GM23248 (cell line): ENCODE data around the gene GLYATL2.

Experiments used
- EZH2 ChIP-seq: fragments of 200-600 bp; sonication (generic); IDR thresholded peaks from 2 replicates; pipeline ENCODE4 v1.6.1; 2018; ENCODE audit warnings: antibody characterized with exemption, mild to moderate bottlenecking; ENCODE audit not compliant: insufficient read depth, poor library complexity, severe bottlenecking
- EZH2phosphoT487 ChIP-seq: fragments of 200-600 bp; sonication (generic); IDR thresholded peaks from 2 replicates; pipeline ENCODE4 v1.6.1; 2018; ENCODE audit warnings: antibody characterized with exemption, moderate library complexity, mild to moderate bottlenecking, low read depth; ENCODE audit not compliant: insufficient read depth

DNA sequence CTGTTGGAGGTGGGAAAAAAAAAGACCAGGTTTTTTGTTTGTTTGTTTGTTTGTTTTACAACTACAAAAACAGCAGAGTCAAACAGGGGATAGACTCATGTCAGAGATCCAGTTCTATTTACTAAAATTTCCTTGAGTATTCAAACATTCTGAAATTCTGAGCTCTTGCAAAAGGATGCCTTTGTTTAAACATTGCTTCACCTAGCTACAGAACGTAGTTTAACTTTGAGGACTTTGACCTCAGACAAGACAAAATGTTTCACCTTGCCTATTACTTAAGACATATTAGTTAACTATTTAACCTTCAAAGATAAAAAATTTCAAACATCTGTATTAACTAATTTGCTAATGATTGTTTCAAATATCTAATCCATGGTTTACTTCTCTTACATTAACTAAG is 36.1 kb upstream of the GLYATL2 start:
- TF ChIP-seq EZH2phosphoT487 (no peak), EZH2 (no peak)
